GM19240 (cell line): ENCODE data around the gene RRP15.
"Not testable (repeated sequence)": the region's sequence is repeated elsewhere in the genome, so short reads cannot be mapped to it uniquely, and the experiment has no call there.

Experiments used
- DNase-seq: peaks from one replicate; pipeline ENCODE4 v3.0.0; 2011; ENCODE audit warnings: low spot score; ENCODE audit not compliant: insufficient read length

Gene RRP15

DNA sequence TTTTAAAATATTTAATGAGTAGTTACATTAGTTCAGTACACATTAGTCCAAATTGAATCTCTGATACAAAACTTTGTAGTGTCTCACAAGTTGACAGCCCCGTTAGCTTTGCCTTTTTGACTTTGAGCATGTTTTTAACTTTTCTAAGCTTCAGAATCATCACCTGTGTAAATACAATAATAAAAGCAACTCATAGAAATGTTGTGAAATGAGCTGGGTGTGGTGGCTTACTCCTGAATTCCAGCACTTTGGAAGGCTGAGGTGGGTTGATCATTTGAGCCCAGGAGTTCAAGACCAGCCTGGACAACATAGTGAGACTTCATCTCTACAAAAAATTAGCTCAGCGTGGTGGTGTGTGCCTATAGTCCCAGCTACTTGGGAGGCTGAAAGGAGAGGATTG, 11.1 kb downstream of the RRP15 start:
- DNase-seq = no peak

DNA sequence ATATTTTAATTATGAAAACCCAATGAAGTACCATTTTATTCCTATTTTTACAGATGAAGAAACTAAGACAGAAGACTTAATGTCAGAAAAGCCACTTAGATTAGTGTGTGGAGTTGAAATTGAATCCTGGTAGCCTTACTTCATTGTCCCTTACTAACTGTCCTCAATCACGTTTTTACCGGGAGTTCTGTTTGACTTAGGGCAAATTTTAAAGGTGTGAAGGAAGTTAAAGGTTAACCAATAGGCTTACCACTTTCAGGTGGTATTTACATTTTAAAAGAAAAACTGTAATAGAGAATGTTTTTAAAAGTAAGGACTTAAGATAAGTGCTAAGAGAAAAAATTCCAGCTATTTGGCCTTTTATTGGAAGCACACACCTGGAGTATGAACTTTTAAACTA, 12.4 kb downstream of the RRP15 start:
- DNase-seq = no peak

DNA sequence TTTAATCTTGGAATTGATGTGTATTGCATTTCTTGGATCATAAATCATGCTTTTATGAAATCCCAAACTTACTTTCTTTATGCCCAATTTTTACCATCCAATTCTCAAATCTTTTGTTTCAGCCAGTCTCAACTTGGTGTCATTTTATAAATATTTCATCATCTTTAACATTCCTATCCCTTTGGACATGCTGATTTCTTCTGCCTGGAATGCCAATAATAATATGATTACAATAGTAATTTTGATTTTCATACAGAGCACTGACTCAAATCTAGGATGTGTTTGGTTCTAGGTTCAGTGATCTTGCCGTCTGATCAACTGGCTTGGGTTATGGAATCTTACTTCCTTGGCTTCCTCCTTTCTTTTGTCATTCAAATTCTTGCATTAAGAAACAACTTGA, 12.8 kb downstream of the RRP15 start:
- DNase-seq = no peak

- no peak for DNase-seq
Observed at GRCh38 chr1:218298398-218298797, 13.3 kb downstream of the RRP15 start.

DNA sequence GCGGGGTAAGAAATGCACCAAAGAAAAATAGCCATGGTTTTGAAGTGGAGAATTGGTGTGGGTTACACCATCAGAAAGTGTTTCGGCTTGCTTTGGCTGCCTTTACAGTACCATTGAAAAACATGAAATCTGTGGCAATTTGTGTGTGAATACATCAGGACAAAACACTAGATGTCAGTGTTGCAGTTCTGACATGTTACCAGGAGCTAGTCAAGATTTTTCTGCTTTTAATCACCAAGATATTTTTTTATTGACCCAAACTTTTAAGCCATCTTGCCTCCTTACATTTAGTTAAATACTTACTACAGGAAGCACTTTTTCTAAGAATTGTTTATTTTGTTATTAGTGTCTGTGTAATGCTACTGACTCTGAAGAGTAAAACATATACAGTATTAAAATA, 14.3 kb downstream of the RRP15 start:
- no peak for DNase-seq

GRCh38 chr1:218301217-218301616, 16.1 kb downstream of the RRP15 start:
- DNase-seq = no peak

DNA sequence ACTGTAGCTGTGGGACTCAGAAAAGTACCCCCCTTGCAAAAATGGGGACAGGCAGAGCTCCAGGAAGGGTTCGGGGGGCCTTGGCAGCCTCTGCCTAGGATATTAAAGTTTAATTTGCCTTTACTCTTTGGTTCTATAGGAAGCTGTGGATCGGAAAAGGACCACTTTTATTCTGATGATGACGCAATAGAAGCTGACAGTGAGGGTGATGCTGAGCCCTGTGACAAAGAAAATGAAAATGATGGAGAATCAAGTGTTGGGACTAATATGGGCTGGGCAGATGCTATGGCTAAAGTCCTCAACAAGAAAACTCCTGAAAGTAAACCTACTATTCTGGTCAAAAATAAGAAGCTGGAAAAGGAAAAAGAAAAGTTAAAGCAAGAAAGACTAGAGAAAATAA, 17.1 kb downstream of the RRP15 start:
- no peak for DNase-seq

DNA sequence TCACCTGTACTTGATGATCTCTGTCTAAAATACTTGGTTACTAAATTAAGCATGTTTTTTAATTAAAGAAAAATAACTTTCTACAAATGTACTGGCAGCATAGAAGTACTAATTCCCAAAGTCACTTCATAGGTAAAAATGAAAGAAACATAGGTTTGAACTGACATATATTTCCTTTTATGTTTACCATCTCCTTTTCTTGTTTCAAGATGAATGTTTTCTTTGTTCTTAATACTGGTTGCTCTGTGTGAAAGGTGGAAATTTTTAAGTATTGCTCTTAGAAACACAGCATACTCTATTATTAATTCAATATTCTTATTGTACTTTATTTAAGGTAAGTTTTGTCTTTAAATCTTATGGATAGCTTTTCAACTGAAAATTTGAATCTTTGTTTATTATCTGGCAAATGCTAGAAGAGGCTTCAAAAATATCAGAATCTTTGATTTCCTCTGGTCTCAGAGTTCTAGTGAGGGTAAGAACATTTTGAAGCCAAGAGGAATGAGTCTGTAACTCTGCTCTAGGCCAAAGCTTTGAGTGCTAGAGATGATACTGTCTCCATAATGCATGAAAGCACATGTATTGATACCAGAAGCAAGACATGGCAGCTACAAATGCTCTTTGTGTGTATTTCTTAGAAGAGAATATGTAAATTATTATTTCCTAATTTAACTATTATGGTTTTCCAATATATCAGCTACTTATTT, 18.2 kb downstream of the RRP15 start:
- no peak for DNase-seq

DNA sequence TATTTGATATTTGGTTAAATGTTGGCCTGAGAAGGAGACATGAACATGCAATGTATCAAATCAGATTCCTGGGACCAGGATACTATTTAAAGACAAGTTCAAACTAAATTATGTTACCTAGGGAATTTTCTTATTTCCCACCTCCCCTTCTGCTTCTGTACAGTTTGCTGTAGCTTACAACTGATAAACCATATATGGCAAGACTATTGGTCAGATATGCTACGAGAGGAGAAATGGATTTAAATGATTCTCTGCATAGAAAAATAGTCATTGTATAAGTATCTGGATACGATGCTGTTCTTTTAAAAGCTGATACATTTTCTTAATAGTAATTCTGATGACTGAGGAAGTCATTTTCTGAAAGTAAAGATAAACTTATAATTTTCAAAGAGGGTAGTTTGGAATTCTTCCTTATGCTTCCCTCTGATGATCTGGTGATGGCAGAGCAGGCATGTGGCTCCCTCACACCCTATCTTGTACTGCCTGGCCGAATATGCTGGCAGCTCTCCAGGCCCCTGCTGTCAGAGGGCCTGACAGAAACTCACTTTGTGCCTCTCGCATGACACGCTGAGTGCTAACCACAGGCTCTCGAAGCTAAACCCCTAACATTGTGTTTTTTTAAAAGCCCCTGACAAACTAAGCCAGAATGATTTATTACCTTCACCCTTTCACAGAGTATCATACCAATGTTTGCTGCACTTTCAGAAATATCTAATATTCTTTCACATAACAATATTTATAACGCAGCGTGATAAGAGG, 19.4 kb downstream of the RRP15 start:
- DNase-seq = no peak

GRCh38 chr1:218305472-218306064, 20.5 kb downstream of the RRP15 start:
- no peak for DNase-seq

- DNase-seq = no peak
Observed at GRCh38 chr1:218312509-218312908, 27.4 kb downstream of the RRP15 start.

DNA sequence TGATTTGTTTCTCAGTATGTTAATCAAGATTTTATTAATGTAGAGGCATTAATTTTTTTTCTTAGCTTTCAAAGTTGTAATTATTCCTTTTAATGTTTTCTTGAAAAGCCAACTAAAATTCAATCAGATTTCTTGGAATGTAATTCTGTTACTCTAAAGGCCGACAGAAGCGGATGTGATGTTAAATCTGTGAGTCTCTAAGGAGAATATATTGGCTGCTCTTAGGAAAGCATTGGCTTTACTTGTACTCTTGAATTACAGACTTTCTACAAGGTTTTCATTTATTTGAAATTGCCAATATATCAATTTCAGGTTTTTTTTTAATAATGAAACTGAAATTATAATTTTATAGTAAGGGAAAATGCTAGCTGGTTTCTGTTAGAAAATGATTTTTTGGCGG, 29.2 kb downstream of the RRP15 start:
- no peak for DNase-seq

GRCh38 chr1:218315638-218316037, 30.5 kb downstream of the RRP15 start:
- no peak for DNase-seq

DNA sequence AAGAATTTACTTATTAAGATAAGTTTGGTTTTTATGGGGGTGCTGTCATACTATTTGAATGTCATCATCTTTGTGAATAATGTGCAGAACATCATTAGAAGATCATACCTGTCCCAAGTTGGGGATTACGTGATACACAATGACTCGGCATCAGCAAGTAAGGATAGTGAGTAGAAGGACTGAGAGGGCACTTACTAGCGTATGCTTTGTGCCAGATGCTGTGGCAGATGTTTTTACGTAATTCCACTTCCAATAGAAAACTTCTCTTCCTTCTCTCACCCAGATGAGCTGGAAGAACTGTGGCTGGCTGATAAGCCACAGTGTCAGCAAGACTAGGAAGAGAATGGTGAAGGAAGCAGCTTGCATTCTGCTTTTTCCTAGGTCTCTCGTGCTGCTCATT, 32.0 kb downstream of the RRP15 start:
- no peak for DNase-seq

DNA sequence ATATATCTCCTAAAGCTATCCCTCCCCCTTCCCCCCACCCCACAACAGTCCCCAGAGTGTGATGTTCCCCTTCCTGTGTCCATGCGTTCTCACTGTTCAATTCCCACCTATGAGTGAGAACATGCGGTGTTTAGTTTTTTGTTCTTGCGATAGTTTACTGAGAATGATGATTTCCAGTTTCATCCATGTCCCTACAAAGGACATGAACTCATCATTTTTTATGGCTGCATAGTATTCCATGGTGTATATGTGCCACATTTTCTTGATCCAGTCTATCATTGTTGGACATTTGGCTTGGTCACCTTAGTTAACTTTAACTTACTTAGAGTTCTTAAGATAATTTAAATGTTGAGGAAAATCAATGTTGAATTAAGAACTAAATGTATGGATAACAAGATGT, 35.1 kb downstream of the RRP15 start:
- not testable (repeated sequence) for DNase-seq

DNA sequence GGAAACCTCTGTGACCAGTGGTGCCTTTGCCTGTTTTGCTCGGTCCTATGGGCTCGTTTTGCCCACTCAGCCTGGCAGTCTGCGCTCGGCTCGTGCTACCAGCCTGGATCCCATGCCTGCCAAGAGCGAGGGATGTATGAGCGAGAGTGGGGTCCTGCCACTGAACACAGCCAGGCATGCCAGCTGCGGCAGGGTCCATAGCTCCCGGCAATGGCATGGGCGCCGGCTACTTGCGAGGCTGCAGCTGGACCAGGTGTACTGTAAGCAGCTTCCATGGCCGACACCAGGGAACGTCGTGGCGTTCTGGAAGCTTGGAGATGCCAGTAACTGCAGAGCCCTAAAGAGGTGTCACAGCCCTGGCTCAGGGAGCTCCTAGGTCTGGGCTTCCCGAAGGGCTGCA, 37.7 kb downstream of the RRP15 start:
- DNase-seq = no peak

- no peak for DNase-seq
Observed at GRCh38 chr1:218323568-218324225, 38.6 kb downstream of the RRP15 start.

DNA sequence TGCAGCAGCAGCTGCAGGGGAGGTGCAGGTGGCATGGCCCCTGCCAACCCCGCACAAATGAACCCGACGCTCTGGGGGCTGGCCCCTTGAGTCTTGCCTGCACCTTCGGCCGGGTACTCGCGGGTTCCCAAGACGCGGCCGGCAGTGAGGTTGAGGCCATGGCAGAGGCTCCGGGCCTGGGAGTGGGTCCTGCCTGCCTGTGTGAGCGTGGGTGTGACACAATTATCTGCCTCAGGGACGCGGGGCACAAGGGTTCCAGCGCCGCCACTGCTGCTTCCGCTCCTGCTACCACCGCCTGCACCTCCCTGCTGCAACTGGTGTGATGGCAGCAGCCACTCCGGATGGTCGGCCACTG, 39.1 kb downstream of the RRP15 start:
- no peak for DNase-seq

DNA sequence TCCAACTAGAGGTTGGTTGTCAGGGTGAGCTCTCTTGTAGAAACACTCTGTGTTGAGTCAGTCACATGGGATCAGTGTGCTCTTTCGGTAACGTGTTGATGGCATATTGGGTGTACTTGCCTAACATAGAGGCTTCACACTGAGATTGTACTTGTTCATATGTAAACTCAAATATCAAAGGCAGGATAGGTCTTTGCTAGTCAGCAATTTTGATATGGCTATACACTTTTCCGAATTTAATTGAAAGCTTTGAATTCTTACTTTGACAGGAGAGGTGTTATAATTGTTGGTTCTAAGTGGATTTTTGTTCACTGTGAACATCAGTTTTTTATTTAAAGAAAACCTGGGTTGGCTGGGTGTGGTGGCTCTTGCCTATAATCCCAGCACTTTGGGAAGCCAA, 43.7 kb downstream of the RRP15 start:
- no peak for DNase-seq

DNA sequence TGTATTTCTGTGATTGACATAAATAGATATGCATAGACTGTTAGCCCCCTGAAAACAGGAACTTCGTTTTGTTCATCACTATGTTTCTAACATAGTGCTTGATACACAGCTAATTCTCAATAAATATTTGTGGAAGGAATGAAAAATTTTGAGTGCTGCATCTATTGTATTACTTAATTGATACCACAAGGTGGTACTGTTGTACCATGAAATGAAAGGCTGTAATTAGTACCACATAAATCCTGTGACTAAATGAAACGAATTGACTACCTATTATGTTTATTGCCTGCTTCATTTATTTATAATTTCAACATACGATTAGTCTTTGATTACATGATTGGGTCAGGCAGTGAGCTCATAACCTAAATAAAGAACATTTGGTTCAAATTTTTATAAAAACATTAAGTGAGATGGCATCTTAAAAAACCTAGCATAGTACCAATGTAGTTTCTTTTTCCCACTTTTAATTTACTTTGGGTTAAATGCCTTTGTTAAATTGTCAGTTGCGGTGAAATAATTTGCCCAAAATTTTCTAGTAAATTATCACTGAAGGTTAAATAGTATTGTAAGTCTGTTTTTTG, 45.0 kb downstream of the RRP15 start:
- DNase-seq = no peak

GRCh38 chr1:218332416-218332815, 47.3 kb downstream of the RRP15 start:
- no peak for DNase-seq

DNA sequence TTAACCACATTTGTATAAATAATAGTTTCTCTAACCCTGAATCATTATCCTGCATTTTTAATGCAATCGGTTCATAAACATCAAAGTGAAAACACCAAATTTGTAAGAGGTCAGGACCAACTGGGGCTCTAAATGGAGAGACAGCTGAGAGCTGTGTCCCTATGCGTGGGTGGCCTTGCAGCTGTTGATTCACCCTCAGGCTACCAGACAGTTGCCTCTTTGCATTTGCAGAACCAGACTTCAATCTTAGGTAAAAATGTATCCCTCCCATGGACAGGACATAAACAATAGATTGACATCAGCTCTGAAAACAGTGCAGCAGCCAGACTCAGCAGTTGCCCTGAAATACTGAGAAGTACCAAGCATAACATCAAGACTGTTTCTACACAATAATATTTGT, 51.2 kb downstream of the RRP15 start:
- no peak for DNase-seq
